Progenitor cell of endocrine pancreas (in vitro differentiated cells): ENCODE data around the gene CAPN11. TPM values are rescaled to one million over a fixed set of nuclear protein-coding genes. Genes with fewer than 3 reads are reported as not detected.

Source experiments
- DNase-seq: peaks from one replicate; pipeline ENCODE4 v3.0.0; 2021; ENCODE audit warnings: low spot score; ENCODE audit not compliant: unreplicated experiment
- H3K27ac Mint-ChIP-seq: 2 replicates; pipeline ENCODE4 v1.8.0; 2021; ENCODE audit warnings: mild to moderate bottlenecking, moderate library complexity, mixed read lengths
- H3K27me3 Mint-ChIP-seq: 2 replicates; pipeline ENCODE4 v1.8.0; 2021; ENCODE audit warnings: mixed read lengths
- H3K36me3 Mint-ChIP-seq: 2 replicates; pipeline ENCODE4 v1.8.0; 2022; ENCODE audit warnings: mixed read lengths; ENCODE audit not compliant: insufficient read depth
- H3K4me1 Mint-ChIP-seq: 2 replicates; pipeline ENCODE4 v1.8.0; 2021; ENCODE audit warnings: low read depth, mixed read lengths
- H3K4me3 Mint-ChIP-seq: 2 replicates; pipeline ENCODE4 v1.8.0; 2021; ENCODE audit warnings: low read depth, mild to moderate bottlenecking, moderate library complexity, mixed read lengths
- H3K9me3 Mint-ChIP-seq: 2 replicates; pipeline ENCODE4 v1.8.0; 2021; ENCODE audit warnings: low read depth, mixed read lengths
- total RNA-seq: library from RNA; stranded (reverse); gene quantifications from 2 replicates; pipeline ENCODE4 v1.2.1, GENCODE V29; 2021
- TF ChIP-seq, protein P1 (sequence below): fragments of 200-600 bp; sonication (generic); IDR thresholded peaks from one replicate; pipeline ENCODE4 v1.5.0; 2021; ENCODE audit warnings: antibody characterized with exemption, mild to moderate bottlenecking; ENCODE audit not compliant: unreplicated experiment

Gene CAPN11
- total RNA-seq, 1 donor from 2014 or later, result not detected

DNA sequence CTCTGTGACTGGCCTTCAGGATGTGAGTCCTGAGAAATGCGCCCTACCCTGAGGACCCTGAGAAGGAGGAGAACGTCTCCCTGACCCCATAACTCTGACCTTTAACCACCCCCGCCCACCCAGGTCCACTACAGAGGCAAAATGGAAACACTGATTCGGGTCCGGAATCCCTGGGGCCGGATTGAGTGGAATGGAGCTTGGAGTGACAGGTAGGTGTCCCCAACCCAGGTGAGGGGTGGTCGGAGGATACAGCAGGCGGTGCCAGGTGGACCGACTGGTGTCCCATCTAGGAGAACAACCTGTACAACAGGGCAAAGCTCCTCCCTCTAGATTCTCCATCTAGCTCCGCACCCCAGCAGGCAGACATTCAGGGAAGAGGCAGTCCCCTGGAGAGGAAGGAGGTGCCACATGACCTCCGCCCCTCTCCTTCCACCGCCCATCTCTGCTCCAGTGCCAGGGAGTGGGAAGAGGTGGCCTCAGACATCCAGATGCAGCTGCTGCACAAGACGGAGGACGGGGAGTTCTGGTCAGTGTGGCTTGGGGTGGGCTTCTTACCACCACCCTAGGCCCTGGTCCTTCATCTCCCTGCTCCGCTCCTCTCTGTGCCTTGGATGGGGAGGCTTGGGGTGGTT is 17.6 kb downstream of the CAPN11 start:
- H3K36me3 Mint-ChIP-seq, result no peaks in the 10 kb centered on the region
- no peaks in the 10 kb centered on the region for H3K4me1 Mint-ChIP-seq
- no peak overlapping the region for H3K4me3 Mint-ChIP-seq
- H3K9me3 Mint-ChIP-seq, result no peaks in the 10 kb centered on the region
- H3K27me3 Mint-ChIP-seq, result peaks cover 7% of the 10 kb centered on the region
- TF ChIP-seq, protein P1, sequence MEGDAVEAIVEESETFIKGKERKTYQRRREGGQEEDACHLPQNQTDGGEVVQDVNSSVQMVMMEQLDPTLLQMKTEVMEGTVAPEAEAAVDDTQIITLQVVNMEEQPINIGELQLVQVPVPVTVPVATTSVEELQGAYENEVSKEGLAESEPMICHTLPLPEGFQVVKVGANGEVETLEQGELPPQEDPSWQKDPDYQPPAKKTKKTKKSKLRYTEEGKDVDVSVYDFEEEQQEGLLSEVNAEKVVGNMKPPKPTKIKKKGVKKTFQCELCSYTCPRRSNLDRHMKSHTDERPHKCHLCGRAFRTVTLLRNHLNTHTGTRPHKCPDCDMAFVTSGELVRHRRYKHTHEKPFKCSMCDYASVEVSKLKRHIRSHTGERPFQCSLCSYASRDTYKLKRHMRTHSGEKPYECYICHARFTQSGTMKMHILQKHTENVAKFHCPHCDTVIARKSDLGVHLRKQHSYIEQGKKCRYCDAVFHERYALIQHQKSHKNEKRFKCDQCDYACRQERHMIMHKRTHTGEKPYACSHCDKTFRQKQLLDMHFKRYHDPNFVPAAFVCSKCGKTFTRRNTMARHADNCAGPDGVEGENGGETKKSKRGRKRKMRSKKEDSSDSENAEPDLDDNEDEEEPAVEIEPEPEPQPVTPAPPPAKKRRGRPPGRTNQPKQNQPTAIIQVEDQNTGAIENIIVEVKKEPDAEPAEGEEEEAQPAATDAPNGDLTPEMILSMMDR, result no peak
- no peak for DNase-seq
- H3K27ac Mint-ChIP-seq, result no peak overlapping the region

DNA sequence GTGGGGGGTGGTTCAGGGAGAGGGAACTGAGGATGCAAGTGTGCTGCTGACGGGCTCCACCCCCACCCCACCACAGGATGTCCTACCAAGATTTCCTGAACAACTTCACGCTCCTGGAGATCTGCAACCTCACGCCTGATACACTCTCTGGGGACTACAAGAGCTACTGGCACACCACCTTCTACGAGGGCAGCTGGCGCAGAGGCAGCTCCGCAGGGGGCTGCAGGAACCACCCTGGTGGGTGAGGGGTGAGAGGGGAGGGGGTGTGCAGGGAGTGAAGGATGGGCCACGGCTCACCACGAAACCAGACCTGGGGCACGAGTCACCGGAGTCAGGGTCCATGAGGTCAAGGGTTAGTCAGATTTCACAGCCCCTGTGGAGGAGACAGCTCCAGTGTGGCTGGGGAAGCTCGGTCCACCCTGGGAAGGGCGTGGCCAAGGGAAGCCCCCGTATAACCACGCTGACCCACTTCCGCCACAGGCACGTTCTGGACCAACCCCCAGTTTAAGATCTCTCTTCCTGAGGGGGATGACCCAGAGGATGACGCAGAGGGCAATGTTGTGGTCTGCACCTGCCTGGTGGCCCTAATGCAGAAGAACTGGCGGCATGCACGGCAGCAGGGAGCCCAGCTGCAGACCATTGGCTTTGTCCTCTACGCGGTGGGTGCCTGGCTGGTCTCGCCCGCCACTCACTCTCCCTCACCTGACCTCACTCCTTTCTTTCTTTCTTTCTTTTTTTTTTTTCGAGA is 18.3 kb downstream of the CAPN11 start:
- no peak overlapping the region for H3K27ac Mint-ChIP-seq
- peaks cover 4% of the 10 kb centered on the region for H3K27me3 Mint-ChIP-seq
- TF ChIP-seq, protein P1, result no peak
- H3K4me3 Mint-ChIP-seq, result no peak overlapping the region
- no peaks in the 10 kb centered on the region for H3K4me1 Mint-ChIP-seq
- DNase-seq, result no peak
- H3K36me3 Mint-ChIP-seq, result no peaks in the 10 kb centered on the region
- no peaks in the 10 kb centered on the region for H3K9me3 Mint-ChIP-seq

DNA sequence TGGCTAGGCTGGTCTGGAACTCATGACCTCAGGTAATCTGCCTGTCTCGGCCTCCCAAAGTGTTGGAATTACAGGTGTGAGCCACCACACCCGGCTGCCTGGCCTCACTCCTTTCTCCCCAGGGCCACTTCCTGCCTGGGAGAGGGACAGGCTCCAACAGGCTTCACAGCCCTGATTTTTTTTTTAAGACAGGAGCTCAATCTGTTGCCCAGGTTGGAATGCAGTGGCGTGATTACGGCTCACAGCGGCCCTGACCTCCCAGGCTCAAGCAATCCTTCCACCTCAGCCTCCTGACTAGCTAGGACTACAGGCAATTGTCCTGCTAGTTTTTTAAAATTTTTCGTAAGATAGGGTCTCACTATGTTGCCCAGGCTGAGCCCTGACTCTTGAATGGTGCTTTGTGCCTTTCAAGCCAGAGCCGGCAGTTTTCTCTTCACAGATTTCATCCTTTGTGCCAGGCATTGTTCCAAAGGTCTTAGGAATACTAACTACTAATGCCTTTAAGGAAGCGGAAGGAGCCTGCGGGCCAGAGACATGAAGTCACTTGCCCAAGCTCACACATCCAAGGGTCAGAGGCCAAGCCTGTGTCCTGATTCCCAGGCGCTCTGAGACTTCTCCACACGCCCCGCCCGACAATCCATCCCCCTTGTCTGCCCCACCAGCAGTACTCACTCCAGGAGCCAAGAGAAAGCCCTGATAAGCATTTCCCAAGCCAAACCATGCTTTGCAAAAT is 19.2 kb downstream of the CAPN11 start:
- H3K27ac Mint-ChIP-seq, result no peak overlapping the region
- TF ChIP-seq, protein P1, result no peak
- no peaks in the 10 kb centered on the region for H3K4me1 Mint-ChIP-seq
- H3K9me3 Mint-ChIP-seq, result no peaks in the 10 kb centered on the region
- no peaks in the 10 kb centered on the region for H3K27me3 Mint-ChIP-seq
- H3K36me3 Mint-ChIP-seq, result no peaks in the 10 kb centered on the region
- no peak overlapping the region for H3K4me3 Mint-ChIP-seq
- no peak for DNase-seq

DNA sequence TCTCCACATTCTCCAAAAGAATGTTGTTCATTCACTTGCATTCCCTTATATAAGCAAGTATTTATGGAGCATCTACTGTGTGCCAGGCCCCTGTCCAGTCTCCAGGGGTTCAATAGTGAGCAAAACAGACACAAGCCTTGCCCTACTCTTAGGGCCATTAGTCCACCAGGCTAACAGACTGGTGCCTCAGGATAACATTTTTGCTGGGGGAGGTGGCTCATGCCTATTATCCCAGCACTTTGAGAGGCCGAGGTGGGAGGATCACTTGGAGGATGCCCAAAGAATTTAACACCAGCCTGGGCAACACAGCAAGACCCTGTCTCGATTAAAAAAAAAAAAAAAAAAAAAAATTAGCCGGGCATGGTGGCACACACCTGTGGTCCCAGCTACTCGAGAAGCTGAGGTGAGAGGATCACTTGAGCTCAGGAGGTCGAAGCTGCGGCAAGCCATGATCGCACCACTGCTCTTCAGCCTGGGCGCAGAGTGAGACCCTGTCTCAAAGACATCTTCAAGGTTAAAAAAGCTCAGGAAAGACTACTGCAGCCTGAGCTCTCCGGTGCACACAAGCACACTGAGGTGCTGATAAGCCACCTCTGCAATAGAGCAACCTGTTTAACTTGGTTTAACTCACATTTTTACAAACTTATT is 19.9 kb downstream of the CAPN11 start:
- H3K27ac Mint-ChIP-seq, result no peak overlapping the region

More for the DNA sequence above, 19.9 kb downstream of the CAPN11 start:
- TF ChIP-seq, protein P1, result no peak
- DNase-seq, result no peak
- H3K9me3 Mint-ChIP-seq, result no peaks in the 10 kb centered on the region
- no peaks in the 10 kb centered on the region for H3K27me3 Mint-ChIP-seq
- H3K36me3 Mint-ChIP-seq, result no peaks in the 10 kb centered on the region
- H3K4me3 Mint-ChIP-seq, result no peak overlapping the region
- no peaks in the 10 kb centered on the region for H3K4me1 Mint-ChIP-seq
